K562 (cell line): ENCODE results near the gene ARHGEF3. TPM values are rescaled to one million over a fixed set of nuclear protein-coding genes. Genes with fewer than 3 reads are reported as not detected.

Experiments
- ATAC-seq: fragments of 200-7000 bp; cut with Tn5 transposase; 3 replicates; pipeline ENCODE4 v1.9.1; 2020; ENCODE audit warnings: moderate library complexity
- BruUV-seq: library from RNA; stranded (reverse); fragments of 400-500 nt; replicated peaks from 2 replicates; lab custom pipeline; 2021; lab: Mats Ljungman, UMichigan
- CTCF ChIA-PET: fragments of 300-600 bp; formaldehyde crosslinking; extraction: SDS; loops from one replicate; lab custom pipeline; 2021; ENCODE audit warnings: low intra/inter-chr PET ratio; lab: Yijun Ruan, JAX
- POLR2A ChIA-PET: fragments of 300-600, 350-650 bp; sonication (Branson Sonifier 250); formaldehyde crosslinking; extraction: SDS; loops from one replicate; lab custom pipeline; 2021; ENCODE audit warnings: antibody characterized with exemption, inconsistent platforms; lab: Yijun Ruan, JAX
- DNase-seq, 4 experiments: peaks; one replicate each; pipeline versions ENCODE4 v3.0.0 to v3.0.0-alpha.2; 2011 to 2018; ENCODE audit warnings: low spot score in 3 of 4, mixed read lengths in 3 of 4; ENCODE audit errors: extremely low read depth in 1 of 4
- FAIRE-seq: peaks from 2 replicates; lab custom pipeline; 2011; peaks lifted over from hg19 to GRCh38; lab: Jason Lieb, UNC
- H2AFZ ChIP-seq: 2 replicates; pipeline ENCODE4 v1.6.0; 2011; ENCODE audit warnings: low read depth, low read length, control low read depth, inconsistent platforms
- H3K27ac ChIP-seq: fragments of 200-600 bp; 3 replicates; pipeline ENCODE4 v1.8.0; 2011; ENCODE audit warnings: low read depth, mild to moderate bottlenecking, control low read depth, inconsistent platforms, low read length, moderate library complexity, mixed read lengths; ENCODE audit errors: extremely low read depth
- H3K27me3 ChIP-seq, 2 experiments: fragments of 300-600 bp in 1 of 2; 2 replicates in 1 of 2; 3 replicates in 1 of 2; pipeline versions ENCODE4 v1.6.0 to v1.8.0; 2011; ENCODE audit warnings: inconsistent platforms in 2 of 2, low read length in 2 of 2, mild to moderate bottlenecking in 1 of 2, mixed read lengths in 1 of 2, moderate library complexity in 1 of 2; ENCODE audit not compliant: control insufficient read depth in 2 of 2, insufficient read depth in 2 of 2
- H3K36me3 ChIP-seq: fragments of 300-600 bp; 3 replicates; pipeline ENCODE4 v1.8.0; 2011; ENCODE audit warnings: mild to moderate bottlenecking, low read length, inconsistent platforms; ENCODE audit not compliant: control insufficient read depth, insufficient read depth
- H3K4me1 ChIP-seq, 2 experiments: fragments of 200-600 bp in 1 of 2; replicated peaks in 1 of 2; 2 replicates in 1 of 2; 3 replicates in 1 of 2; pipeline versions ENCODE4 v1.5.1 to v1.8.0; 2011; ENCODE audit warnings: inconsistent platforms in 2 of 2, low read length in 2 of 2, mild to moderate bottlenecking in 1 of 2, mixed read lengths in 1 of 2, moderate library complexity in 1 of 2; ENCODE audit not compliant: control insufficient read depth in 2 of 2, insufficient read depth in 2 of 2
- H3K4me2 ChIP-seq: 2 replicates; pipeline ENCODE4 v1.6.1; 2011; ENCODE audit warnings: low read length, control low read depth, inconsistent platforms, mixed read lengths; ENCODE audit not compliant: insufficient read depth
- H3K4me3 ChIP-seq: fragments of 200-600 bp; sonication (generic), shearing (Covaris generic); 2 replicates; pipeline ENCODE4 v1.5.1; 2016; ENCODE audit warnings: control low read depth, inconsistent platforms
- H3K79me2 ChIP-seq: fragments of 200-600 bp; 3 replicates; pipeline ENCODE4 v1.8.0; 2011; ENCODE audit warnings: low read length, inconsistent platforms; ENCODE audit not compliant: control insufficient read depth, insufficient read depth
- H3K9ac ChIP-seq, 2 experiments: 2 replicates each; pipeline versions ENCODE4 v1.6.0 to v1.6.1; 2011; ENCODE audit warnings: low read depth in 2 of 2, low read length in 2 of 2, control low read depth in 1 of 2, inconsistent platforms in 1 of 2, mild to moderate bottlenecking in 1 of 2, mixed read lengths in 1 of 2; ENCODE audit not compliant: insufficient read depth in 1 of 2
- H3K9me1 ChIP-seq: one replicate; pipeline ENCODE4 v1.6.0; 2011; ENCODE audit warnings: inconsistent platforms, mild to moderate bottlenecking, low read length, moderate library complexity; ENCODE audit not compliant: control insufficient read depth, insufficient read depth
- H3K9me3 ChIP-seq: replicated peaks from 2 replicates; pipeline ENCODE4 v1.5.1; 2011; ENCODE audit warnings: low read depth, low read length, inconsistent platforms; ENCODE audit not compliant: control insufficient read depth, insufficient read depth
- H4K20me1 ChIP-seq: replicated peaks from 2 replicates; pipeline ENCODE4 v1.6.1; 2011; ENCODE audit warnings: low read length, inconsistent platforms, mixed read lengths; ENCODE audit not compliant: control insufficient read depth, insufficient read depth
- ARID2 ChIP-seq: fragments of 450-650 bp; IDR thresholded peaks from 2 replicates; pipeline ENCODE4 v1.6.1; 2017; ENCODE audit warnings: antibody characterized with exemption, mild to moderate bottlenecking
- FOXM1 ChIP-seq, 2 experiments: fragments of 450-650 bp in 1 of 2; sonication (generic) in 1 of 2; formaldehyde crosslinking in 1 of 2; IDR thresholded peaks; 2 replicates each; pipeline versions ENCODE4 v1.6.1 to v1.9.0; 2017 to 2022; ENCODE audit warnings: low read depth in 2 of 2, mild to moderate bottlenecking in 2 of 2, missing genetic modification reagents in 1 of 2, moderate library complexity in 1 of 2
- HMBOX1 ChIP-seq: sonication (generic); IDR thresholded peaks from 2 replicates; pipeline ENCODE4 v1.6.1; 2016
- NFIX ChIP-seq: fragments of 250-450 bp; sonication (Bioruptor Pico); IDR thresholded peaks from 2 replicates; pipeline ENCODE4 v1.4.0; 2020; ENCODE audit warnings: low read depth, mild to moderate bottlenecking, moderate library complexity
- NONO ChIP-seq, 2 experiments: fragments of 200-400 bp in 1 of 2; fragments of 450-650 bp in 1 of 2; formaldehyde crosslinking in 1 of 2; IDR thresholded peaks; 2 replicates each; pipeline ENCODE4 v1.6.1; 2017; ENCODE audit warnings: low read depth in 2 of 2, mild to moderate bottlenecking in 2 of 2, moderate library complexity in 2 of 2, low read length in 1 of 2
- RB1 ChIP-seq: fragments of 450-650 bp; IDR thresholded peaks from 2 replicates; pipeline ENCODE4 v1.6.1; 2017; ENCODE audit warnings: low read depth, mild to moderate bottlenecking
- TARDBP ChIP-seq: fragments of 450-650 bp; IDR thresholded peaks from 2 replicates; pipeline ENCODE4 v1.6.1; 2016
- TFE3 ChIP-seq: fragments of 450-650 bp; formaldehyde crosslinking; IDR thresholded peaks from 2 replicates; pipeline ENCODE4 v1.4.0; 2020; ENCODE audit warnings: mild to moderate bottlenecking, mixed read lengths
- THRA ChIP-seq: fragments of 450-650 bp; IDR thresholded peaks from 2 replicates; pipeline ENCODE4 v1.6.1; 2017; ENCODE audit warnings: mild to moderate bottlenecking, moderate library complexity
- ZBTB12 ChIP-seq: fragments of 250-450 bp; sonication (Bioruptor Pico); IDR thresholded peaks from 2 replicates; pipeline ENCODE4 v1.4.0; 2020
- ZNF133 ChIP-seq: fragments of 250-450 bp; sonication (Bioruptor Pico); IDR thresholded peaks from 2 replicates; pipeline ENCODE4 v1.4.0; 2020; ENCODE audit warnings: mild to moderate bottlenecking
- ZNF165 ChIP-seq: fragments of 250-450 bp; sonication (Bioruptor Pico); IDR thresholded peaks from 2 replicates; pipeline ENCODE4 v1.4.0; 2020; ENCODE audit warnings: borderline replicate concordance
- ZNF316 ChIP-seq: fragments of 450-650 bp; IDR thresholded peaks from 2 replicates; pipeline ENCODE4 v1.6.1; 2016
- ZNF324 ChIP-seq: fragments of 250-450 bp; sonication (Bioruptor Pico); IDR thresholded peaks from 2 replicates; pipeline ENCODE4 v1.4.0; 2020; ENCODE audit warnings: mild to moderate bottlenecking
- WGBS: fragments of 100-300 bp; shearing (Covaris generic); methylation state at CpG from one replicate; pipeline ENCODE4 v1.1.6; 2016; ENCODE audit warnings: low coverage, mixed read lengths; ENCODE audit not compliant: insufficient coverage; ENCODE audit errors: missing lambda C conversion rate; 5-methylcytosine and 5-hydroxymethylcytosine counted together
- in situ Hi-C: fragments of 300-500 bp; cut with MboI; formaldehyde crosslinking; loops from 4 replicates; pipeline ENCODE4 v1.15.0; 2018; ENCODE audit warnings: inconsistent platforms, mixed read lengths
- intact Hi-C: fragments of 100-400 bp; cut with micrococcal nuclease; formaldehyde crosslinking; loops from 2 replicates; pipeline ENCODE4 v1.14.2; 2022
- polyA plus RNA-seq, 8 experiments: library from polyadenylated mRNA; depleted of rRNA in 4 of 8; stranded (reverse) in 5 of 8; unstranded in 3 of 8; fragments of >200 nt; fragmentation: Nextera tagmentation in 2 of 8; fragmentation: Illumina TruSeq in 1 of 8; extraction: Ambion mirVana in 2 of 8; extraction: Trizol in 1 of 8; gene quantifications; 2 replicates each; pipeline versions ENCODE4 v1.2.1 to v1.2.3, GENCODE V29; 2011 to 2014; ENCODE audit warnings: inconsistent platforms in 1 of 8, missing spikeins in 1 of 8
- total RNA-seq, 7 experiments: library from RNA; depleted of rRNA in 6 of 7; stranded (reverse); fragments of >200 nt in 6 of 7; fragmentation: Illumina TruSeq in 2 of 7; extraction: Trizol in 2 of 7; gene quantifications; 2 replicates each; pipeline versions ENCODE4 v1.2.1 to v1.2.3, GENCODE V29; 2011 to 2021; ENCODE audit warnings: low replicate concordance in 1 of 7
- TF ChIP-seq, protein P1 (sequence below): fragments of 250-450 bp; sonication (Bioruptor Pico); IDR thresholded peaks from 2 replicates; pipeline ENCODE4 v1.5.0; 2021; ENCODE audit warnings: mild to moderate bottlenecking, borderline replicate concordance

The ARHGEF3 gene
- total and polyA plus RNA-seq, 9 of the 15 experiments (the other 6 are each of a cell fraction or from before 2014, with no cell fraction given) = 0.77 to 2.7 (median 1.4) TPM

DNA sequence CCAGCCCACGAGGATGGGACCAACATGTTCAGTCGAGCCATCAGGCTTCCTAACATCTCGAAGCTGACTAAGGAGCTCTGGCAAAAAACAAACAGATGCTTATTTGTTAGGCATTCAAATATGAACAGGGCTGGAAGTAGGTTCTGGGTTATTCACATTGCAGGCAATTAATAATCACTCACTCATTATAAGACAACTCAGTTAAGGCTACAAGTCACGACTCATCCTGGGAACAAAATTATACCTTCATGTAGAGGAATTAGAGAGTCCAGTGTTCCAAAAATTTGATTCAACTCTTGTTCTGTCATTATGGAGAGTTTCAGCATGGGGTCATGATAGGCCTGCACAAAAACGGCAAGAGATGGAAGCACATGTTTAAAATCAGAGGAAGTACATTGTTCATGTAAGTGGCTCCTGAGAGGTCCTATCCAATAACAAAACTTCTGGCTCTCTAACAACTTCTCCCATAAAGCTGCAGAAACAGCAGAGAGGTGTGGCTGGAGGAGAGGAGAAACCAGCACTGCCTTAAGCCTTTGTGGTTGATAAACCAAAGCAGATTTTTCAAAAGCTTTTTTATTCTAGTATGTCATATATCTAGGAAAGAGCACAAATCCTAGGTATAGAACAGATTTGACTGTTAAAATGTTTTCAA, 50.6 kb downstream of the ARHGEF3 start:
- no peaks in the 10 kb centered on the region for H3K9me1 ChIP-seq
- no peak overlapping the region for H3K9ac ChIP-seq
- H3K27me3 ChIP-seq = no peaks in the 10 kb centered on the region; a peak in 1 of 5 replicates
- H3K4me2 ChIP-seq = no peak overlapping the region
- no peaks in the 10 kb centered on the region for H4K20me1 ChIP-seq
- POLR2A ChIA-PET = interaction anchor here (0.6 kb wide), 1 partner anchor 238 kb away, joined by 3 read pairs; no protein-coding TSS in a partner anchor
- FAIRE-seq (no peak), ATAC-seq (no peak), DNase-seq (no peak)
- H3K4me1 ChIP-seq = no peaks in the 10 kb centered on the region; a peak in 1 of 5 replicates
- intact Hi-C loops (no loop called here), in situ Hi-C loops (no loop called here)
- BruUV-seq = no TSS peak
- H3K4me3 ChIP-seq = no peak overlapping the region
- CTCF ChIA-PET = no interaction called here
- 9% methylated on average over 5 of the region's 5 CpGs for WGBS
- TF ChIP-seq FOXM1 (IDR thresholded peaks at IDR 0.05; ENCODE audit: low read depth) (no peak), FOXM1 (CRISPR knock-in tag; IDR thresholded peaks at IDR 0.05; ENCODE audit: low read depth) (no peak), RB1 (no peak), THRA (no peak), ZNF316 (no peak), HMBOX1 (no peak), ZNF324 (CRISPR knock-in tag) (no peak), ARID2 (no peak), NONO (IDR thresholded peaks at IDR 0.05; ENCODE audit: low read depth in 2 of 2, low read length in 1 of 2) (no peak), TARDBP (no peak), ZNF133 (CRISPR knock-in tag) (no peak), NFIX (CRISPR knock-in tag) (no peak), ZBTB12 (CRISPR knock-in tag) (no peak), TFE3 (CRISPR knock-in tag) (no peak), ZNF165 (CRISPR knock-in tag) (no peak)
- TF ChIP-seq, protein P1, sequence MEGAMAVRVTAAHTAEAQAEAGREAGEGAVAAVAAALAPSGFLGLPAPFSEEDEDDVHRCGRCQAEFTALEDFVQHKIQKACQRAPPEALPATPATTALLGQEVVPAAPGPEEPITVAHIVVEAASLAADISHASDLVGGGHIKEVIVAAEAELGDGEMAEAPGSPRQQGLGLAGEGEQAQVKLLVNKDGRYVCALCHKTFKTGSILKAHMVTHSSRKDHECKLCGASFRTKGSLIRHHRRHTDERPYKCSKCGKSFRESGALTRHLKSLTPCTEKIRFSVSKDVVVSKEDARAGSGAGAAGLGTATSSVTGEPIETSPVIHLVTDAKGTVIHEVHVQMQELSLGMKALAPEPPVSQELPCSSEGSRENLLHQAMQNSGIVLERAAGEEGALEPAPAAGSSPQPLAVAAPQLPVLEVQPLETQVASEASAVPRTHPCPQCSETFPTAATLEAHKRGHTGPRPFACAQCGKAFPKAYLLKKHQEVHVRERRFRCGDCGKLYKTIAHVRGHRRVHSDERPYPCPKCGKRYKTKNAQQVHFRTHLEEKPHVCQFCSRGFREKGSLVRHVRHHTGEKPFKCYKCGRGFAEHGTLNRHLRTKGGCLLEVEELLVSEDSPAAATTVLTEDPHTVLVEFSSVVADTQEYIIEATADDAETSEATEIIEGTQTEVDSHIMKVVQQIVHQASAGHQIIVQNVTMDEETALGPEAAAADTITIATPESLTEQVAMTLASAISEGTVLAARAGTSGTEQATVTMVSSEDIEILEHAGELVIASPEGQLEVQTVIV (CRISPR knock-in tag) = no peak
- no peaks in the 10 kb centered on the region for H3K79me2 ChIP-seq
- no peaks in the 10 kb centered on the region for H3K9me3 ChIP-seq
- no peaks in the 10 kb centered on the region for H3K36me3 ChIP-seq
- H3K27ac ChIP-seq = no peak overlapping the region
- no peak overlapping the region for H2AFZ ChIP-seq
